NCI-H1092 treated with DMSO at 0.1 percent for 48 hours (cell line): ENCODE data around the gene AOPEP.

Experiments used
- DNase-seq: peaks from one replicate; lab custom pipeline; 2025; lab: John Stamatoyannopoulos, UW

Gene AOPEP

DNA sequence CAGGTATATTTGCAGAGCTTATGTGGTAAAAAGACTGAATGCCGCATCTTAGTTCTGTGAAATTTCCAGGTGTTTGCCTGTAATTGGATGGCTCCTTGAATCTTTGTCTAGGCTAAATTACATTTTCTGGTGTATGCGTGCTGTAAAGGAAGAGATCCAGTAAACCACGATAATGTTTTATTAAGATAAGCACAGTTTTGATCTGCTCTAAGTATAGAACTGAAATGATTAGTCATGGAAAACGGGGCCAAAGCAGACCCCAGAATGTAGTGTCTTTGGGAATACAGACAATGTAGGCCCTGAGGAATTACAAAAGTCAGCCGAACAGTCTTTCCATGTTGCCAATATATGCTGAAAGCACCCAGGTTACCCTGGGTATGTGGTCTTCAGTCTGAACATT lies 333.7 kb downstream of the AOPEP start:
- no peak for DNase-seq

DNA sequence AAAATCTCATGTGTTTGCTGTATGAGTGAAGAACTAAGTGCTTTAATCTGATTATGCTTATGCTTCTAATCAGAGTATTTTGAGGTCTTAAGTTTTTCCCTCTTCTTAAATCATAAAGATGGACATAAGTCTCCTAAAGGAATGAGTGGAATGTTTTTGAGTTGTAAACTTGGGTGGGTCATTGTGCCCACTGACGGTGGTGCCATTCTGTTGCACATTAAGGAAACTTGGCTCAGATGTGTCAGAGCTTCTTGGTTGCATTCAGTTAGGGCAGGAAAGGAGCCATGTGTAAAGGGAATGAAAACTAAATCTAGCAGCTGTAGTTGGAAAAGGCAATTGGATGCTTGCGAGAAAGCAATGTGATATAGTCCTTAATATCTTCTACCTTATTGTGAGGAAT lies 334.4 kb downstream of the AOPEP start:
- no peak for DNase-seq

DNA sequence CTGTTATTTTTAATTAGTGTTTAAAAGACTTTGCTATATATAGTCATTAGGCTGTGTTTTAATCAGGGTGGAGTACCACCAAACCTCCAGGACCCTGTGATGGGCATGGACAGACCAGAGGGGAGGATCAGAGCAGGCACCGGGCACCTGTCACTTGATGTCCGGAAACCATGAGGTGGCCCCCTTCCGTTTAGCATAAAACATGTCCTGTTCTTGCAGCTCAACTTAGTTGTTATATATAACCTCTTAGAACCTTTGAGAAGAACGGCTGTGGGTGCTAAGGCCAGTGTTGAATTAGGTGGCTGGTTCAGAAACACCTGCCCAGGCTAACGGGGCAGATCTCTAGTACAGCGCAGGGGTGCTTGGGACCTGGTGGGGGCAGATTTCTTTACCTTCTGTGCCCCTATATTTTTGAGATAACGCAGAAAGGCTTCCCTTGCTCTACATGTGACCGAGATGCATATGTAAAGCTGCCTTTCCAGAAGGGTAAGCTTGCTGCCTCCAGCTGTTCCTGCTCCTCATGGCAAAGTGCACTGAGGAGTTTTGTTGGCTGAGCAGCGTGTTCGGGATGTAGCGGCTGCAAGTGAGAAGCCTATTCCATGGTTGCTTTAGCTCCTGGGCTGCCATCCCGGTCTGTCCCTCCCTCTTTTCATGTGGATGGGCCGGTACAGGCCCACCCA lies 335.6 kb downstream of the AOPEP start:
- no peak for DNase-seq

DNA sequence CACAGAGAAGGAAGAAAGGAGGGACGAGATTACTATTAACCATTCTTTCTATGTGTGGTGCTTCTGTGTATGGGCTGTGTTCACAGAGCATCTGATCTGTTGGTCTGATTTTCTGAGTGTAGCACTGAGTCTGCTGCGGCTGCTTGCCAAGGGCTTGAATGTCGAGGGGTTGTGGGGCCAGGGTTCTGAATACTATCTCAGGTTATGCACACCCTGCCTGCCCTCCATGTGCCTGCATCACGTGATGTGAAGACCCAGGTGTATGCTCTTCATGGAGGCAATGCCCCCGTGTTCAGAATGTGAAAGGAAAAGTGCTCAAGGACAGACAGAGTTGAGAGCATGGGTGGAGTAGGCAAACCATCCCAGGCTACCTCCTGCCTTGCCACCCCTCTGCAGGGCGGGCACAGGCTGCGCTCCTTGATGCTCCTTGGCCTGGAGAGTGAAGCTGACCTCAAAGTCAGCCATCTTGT lies 336.1 kb downstream of the AOPEP start:
- no peak for DNase-seq

DNA sequence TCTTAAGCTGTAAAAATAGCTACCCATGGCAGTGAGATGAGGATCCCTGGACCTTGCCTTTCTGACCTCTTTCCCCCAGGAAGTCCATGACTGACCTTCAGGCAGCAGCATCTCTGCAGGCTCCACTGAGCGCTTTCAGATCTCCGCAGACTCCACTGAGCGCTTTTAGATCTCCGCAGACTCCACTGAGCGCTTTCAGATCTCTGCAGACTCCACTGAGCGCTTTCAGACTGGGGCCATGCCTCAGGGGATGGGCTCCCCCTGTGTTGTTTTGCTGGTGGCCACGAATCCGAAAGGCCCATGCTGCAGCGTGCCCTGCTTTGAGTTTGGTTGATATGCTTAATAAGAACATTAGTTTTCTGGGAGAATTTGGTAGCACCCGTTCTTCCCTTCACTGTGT lies 336.8 kb downstream of the AOPEP start:
- DNase-seq = no peak

DNA sequence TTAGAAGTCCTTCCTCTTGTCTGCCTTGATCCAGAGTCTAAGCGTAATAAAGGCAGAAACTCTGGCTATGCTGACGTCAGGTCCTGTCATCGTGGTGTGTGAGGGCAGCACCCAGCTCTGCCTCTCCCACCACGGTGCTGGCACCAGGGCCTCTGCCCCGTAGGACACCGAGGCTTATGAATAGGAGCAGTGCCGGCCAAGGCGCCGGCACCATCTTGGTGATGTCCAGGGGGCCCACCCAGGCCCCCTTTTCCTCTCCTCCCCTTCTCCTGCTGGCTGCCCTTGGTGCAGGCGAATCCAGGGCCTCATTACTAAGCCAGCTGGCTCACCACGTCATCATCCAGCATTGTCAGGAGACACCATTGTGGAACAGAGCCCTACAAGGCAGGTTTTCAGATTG lies 338.7 kb downstream of the AOPEP start:
- no peak for DNase-seq

DNA sequence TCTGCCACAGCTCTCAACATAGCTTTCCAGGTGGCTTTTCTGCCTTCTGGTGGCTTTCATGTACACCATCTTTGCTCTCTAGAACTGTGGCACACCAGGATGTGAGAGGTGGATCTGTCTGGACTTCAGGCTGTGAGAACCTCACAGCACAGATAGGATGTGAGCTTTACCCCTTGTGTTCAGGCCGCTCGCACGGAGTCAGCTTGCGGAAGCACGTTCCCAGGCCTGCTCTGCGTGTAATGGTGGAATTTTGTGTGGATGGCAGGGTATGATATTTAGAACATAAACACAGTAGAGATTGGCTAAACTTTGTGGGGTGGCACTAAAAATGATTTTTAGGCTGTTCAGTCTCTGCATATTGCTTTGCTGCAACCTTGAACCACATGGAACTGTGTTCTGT lies 340.6 kb downstream of the AOPEP start:
- no peak for DNase-seq

DNA sequence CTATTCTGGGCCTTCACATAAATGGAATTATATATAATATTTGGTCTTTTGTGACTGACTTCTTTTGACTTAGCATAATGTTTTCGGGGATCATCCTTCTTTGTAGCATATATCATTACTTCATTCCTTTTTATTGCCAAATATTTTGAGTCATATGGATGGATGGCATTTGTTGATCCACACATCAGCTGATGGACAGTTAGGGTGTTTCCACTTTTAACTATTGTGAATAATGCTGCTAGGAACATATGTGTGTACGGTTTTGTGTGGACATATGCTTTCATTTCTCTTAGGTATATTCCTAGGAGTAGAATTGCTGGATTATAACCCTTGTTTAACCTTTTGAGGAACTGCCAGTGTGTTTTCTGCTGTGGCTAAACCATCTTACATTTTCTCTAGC lies 341.4 kb downstream of the AOPEP start:
- DNase-seq = no peak

DNA sequence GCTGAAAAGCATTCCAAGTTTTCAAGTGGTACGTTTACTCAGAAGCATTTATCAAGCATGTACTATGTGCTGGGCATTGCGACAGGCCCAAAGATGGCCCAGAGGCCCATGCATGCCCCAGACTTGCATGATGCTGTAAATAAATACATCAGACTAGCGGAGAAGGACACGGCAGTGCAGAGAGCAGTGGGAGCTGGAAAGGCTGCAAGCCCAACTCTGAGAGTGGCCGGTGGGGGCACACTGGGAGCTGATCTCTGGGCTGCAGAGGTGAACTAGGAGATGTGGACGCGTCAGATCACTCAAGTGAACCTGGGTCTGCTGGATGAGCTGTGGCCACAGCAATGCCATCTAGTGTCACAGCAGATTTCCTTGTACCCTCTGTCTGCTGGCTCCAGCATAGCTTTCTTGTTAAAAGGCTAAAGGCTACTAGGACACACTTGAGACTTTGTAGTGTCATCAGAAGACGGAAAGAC lies 344.1 kb downstream of the AOPEP start:
- DNase-seq = no peak

DNA sequence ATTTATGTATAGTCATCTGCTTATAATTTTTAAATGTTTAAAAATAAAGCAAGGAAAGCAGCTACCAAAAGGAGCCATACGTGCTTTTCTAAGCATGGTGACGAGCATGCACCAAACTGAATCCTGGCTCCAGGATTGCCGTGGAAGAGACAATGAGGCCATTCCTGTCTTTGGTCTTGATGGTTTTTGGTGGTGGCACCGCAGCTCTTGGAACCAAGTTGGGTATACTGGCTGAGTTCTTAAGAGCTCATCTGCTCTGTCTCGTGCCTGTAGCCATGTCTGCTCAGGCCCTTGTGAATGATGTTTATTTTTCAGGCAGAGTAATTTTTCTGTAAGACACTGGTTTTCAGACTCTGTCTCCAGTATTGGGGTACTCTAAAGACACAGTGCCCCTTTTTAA lies 345.0 kb downstream of the AOPEP start:
- DNase-seq = no peak

DNA sequence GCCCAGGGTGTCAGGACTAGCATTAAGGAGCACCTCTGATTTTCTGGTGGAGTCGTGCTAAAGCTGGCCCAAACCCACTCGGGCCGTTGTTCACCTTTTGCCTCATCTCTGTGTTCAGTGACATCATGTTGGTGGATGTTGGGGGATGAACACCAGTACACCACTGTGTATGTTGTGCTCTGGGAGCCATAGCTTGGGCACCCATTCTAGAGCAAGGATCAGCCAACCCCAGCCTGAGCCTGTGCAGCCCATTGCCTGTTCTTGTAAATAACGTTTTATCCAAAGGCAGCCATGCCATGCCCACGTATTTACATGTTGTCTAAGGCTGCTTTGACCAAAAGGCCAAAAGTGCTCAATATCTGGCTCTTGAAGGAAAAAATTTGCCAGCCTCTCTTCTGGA lies 345.4 kb downstream of the AOPEP start:
- DNase-seq = no peak

DNA sequence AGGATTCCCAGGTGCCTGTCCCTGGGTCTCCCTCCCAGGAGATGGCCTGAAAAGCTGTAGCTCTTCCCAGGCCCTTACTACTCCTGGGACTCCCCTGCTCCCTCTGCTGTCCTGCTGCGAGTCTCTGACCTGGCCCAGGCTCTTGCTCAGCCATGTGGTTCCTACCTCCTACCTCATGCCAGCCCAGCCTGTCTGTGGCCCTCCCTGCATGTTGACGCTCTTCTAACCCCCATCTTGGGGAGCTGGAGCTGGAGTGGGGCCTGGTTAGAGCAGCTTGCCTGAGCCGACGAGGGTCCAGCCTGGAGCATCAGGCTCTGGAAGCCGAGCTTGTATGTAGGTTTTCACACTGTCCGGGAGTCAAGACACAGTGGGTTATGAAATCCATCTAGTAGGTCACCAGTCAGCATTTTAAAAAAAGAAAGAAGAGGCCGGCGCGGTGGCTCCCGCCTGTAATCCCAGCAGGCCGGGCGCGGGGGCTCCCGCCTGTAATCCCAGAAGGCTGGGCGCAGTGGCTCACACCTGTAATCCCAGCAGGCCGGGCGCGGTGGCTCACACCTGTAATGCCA lies 346.6 kb downstream of the AOPEP start:
- DNase-seq = no peak

DNA sequence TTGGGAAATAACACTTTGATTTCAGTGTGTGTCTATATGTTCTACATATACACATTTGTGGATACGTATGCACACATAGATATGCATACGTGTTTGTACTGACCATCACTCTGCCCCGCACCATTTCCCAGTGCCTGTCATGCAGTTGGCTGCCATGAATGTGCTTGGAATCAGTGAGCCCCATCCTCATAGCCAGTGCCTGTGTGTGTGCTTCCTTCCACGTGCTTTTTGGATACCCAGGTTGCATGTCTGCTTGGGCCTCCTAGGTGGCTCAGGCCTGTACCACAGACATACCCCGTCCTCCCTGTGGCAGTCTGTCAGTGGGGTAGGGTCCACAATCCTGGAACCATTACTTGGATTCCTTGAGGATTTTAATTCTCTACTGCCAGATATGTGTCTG lies 347.4 kb downstream of the AOPEP start:
- DNase-seq = no peak

DNA sequence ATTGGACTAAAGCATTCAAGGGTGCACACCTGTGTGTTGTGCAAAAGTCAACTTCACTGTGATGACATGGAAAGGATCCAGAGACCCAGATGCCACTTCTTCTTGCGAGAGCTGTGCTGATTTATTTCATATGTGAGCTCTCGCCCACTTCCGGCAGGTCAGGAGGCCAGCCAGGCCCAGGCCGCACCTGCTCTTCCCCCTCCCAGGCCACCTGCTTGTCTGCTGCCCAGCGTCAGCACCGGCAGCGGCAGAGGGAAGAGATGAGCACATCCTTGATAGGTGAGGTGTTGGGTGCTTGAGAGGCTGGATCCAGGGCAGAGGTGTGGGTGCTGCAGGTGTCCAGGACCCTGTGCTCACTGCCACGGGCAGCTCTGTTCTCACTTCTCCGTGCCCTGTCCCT lies 348.1 kb downstream of the AOPEP start:
- DNase-seq = no peak

DNA sequence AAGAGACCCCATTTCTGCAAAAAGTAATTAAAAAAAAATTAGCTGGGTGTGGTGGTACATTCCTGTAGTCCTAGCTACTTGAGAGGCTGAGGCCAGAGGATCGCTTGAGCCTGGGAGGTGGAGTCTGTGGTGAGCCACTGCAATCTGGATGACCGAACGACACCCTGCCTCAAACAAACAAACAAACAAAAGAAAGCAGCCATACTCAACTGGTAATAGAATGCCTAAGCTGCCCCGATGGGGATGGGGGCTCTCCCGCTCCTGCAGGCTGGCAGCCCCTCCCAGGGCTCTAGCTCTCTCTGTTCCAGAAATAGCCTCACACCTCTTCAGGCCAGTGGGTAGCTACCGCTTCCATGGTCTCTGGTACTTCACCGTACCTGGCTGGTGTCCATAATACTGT lies 349.2 kb downstream of the AOPEP start:
- no peak for DNase-seq

DNA sequence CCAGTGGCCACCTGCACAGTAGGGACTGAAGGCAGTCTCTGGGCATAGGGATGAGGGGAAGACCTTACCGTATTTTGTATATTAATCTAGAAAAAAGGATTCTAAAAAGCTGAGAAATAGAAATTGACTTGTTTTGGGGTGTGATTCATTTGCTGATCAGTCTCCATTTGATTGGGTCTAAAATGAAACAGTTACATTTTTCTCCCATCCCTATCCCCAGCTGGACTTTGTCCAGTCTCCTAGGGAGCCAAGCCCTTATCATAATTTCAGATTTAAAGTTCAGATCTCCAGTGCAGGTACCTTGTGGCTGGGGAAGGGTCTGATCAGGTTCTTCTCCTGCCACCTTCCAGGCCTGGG lies 350.2 kb downstream of the AOPEP start:
- no peak for DNase-seq

DNA sequence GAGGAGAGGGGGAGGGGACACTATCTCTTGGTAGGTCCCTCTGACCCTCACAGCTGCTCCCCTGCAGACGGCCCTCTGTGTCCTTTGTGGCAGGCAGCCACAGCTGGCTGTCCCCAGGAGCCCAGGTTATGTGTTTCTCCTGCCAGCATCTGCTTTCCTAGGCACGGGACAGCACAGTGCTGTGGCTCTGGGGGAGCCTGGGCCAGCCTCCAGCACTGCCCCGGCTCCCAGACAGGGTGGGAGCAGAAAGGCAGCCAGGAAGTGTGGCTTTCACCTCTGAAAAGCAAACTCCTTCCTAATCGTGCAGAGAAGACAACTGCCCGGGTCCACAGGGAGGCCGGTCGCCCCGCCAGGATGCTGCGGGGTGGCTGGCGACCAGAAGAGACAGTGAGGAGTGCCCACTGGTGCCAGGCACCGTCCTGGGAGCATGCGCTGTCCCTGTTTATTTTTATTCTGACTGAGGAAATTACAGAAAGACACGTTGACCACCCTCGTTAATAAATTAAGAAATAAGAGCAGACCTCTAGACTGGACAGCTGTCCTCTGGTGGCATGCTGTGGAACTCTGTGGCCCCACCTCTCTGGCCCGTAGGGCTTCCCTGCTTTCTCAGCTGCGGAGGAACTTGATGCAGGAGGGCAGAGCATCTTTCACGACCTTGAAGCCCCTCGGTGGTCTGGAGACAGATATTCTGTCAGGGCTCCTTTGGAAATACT lies 350.7 kb downstream of the AOPEP start:
- no peak for DNase-seq

DNA sequence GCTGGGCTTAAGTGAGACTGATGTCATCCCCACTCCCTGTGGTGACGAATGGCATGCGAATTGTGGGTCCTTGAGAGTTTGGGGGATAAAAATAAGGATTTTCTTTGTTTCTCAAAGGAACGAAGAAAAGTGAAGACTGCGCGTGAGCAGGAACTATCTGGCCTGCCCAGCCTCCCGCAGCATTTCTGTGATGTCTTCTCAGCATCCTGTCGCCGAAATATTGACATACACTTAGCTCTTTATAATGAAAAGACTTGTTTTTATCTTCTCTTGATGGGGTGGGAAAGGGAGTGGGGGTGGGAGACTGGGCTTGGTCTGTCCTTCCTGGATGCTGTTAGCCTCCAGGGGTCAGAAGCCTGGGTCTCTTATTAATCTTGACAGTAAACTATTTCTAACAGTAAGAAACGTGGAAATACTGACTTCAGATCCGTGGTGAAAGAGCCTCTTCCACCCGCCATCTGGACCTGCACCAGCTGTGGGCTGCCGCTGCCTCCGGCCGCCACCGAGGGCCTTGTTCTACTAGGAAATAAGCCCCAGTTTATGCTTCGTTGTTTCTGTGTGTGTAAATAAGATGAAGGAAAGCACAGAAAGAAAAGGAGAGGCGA lies 351.4 kb downstream of the AOPEP start:
- no peak for DNase-seq

DNA sequence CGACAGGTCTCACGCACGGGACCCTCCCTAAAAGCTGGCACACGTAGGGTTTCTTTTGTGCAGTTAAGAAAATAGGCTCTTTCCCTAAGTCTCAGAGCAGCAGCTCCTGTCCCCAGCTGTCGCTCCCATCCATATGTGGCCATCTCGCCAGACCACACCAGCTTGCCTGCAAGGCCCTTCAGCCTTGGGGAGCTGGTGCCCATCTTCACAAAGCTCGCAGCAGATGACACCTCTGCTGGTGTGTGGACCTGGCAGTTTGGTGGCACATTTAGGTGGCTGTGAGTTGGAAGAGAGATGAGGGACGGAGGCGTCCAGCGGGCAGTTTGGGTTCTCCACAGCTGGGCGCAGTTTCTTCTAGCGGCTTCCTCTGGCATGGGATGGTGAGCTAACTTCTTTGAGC lies 352.0 kb downstream of the AOPEP start:
- no peak for DNase-seq

DNA sequence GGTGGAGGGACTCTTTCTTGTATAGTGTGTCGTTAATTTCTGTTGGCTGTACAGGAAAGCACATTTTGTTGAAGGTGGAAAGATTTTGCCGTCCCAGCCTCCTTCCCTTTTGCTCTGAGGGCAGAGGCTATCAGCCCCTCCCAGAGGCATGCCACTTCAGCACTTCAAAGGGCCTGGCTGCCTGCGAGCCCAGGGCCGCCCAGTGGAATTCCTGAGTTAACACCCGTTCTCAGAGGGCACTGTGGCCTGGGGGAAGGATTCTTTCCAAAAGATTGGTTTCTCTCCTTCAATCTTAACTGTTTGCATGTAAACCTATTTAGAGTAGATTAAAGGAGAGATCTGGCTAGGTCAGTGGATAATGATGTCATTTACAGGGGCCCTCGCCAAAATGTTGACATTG lies 352.4 kb downstream of the AOPEP start:
- DNase-seq = no peak

DNA sequence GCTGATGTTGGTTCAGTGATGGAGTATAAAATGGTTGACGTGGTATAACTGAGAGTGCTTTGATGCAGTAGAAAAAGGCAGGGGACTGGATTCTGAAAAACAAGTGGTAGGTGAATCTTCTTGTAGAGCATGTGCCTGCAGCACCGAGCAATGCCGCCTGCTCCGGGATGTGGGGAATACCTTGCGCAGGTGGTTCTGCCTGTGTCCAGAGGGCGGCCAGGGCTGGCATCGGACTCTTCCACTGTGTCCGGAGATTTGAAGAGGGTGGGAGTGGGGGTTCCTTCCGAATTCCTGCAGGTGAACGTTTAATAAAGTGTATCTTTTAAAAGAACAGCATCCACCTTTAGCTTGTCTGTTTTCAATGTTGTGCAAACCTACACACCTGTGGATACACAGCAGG lies 353.0 kb downstream of the AOPEP start:
- no peak for DNase-seq

DNA sequence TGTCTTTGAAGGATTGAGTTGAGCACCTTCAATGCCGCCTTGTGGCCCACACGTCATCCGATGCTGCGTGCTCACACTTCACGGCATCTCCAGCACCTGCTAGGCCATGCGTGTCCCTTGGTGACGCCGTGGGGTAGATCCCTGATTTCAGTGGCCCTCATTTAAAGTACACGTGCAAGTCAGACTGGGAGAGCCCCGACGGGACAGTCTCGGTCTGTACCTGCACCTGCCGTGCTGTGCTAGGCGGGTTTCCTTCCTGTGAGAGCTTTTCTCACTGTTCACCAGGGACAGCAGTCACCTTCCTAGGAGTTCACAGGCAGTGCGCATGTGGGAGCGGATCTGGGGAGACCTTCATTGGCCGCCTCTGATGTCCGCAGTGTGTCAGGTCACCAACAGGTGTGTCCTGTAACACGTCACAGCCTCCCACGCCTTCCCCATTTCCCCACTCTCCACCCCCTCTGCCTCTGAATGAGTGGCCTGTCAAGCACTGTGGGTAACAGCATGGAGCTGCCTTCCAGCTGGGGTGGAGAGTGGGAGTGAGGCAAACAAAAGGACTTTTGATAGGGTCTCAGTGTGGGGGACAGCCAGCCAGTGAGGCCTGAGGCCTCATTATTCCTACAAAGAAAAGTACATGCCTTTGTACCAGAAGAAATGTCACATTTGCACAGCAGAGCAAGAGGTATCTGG lies 354.6 kb downstream of the AOPEP start:
- no peak for DNase-seq

DNA sequence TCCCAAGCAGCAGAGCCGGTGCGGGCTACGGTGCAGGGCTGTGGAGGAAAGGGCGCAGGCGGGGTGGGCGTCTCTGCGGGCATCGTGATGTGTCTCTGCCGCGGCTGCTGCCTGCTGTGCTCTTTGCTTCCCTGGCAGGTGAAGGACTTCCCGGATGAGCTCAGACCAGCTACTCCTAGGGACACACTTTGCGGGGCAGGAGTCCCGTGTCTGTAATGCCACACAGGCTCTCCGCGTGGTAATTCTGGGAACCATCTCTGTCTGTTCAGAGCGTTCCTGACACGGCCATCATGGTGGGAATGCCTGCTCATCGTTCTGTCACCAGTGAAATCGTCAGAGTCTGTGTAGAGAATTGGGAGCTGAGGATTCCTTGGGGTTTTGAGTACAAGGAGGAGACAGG lies 355.5 kb downstream of the AOPEP start:
- DNase-seq = no peak
